Parathyroid adenoma (tissue), 2 donors: Measurements from ENCODE around the gene SMIM36.

Experiments
- H2AFZ ChIP-seq: fragments of 300-600 bp; sonication (generic); one replicate; pipeline ENCODE4 v1.7.0; 2017; ENCODE audit warnings: antibody characterized with exemption, mild to moderate bottlenecking
- H3K27ac ChIP-seq: fragments of 300-600 bp; sonication (generic); one replicate; pipeline ENCODE4 v1.7.0; 2017
- H3K27me3 ChIP-seq: fragments of 300-600 bp; sonication (generic); one replicate; pipeline ENCODE4 v1.7.0; 2017; ENCODE audit warnings: low read length; ENCODE audit not compliant: control insufficient read depth, insufficient read depth
- H3K36me3 ChIP-seq: fragments of 300-600 bp; sonication (generic); one replicate; pipeline ENCODE4 v1.7.0; 2017; ENCODE audit warnings: low read length; ENCODE audit not compliant: control insufficient read depth, insufficient read depth
- H3K4me1 ChIP-seq: fragments of 300-600 bp; sonication (generic); one replicate; pipeline ENCODE4 v1.7.0; 2017; ENCODE audit warnings: control low read depth
- H3K4me2 ChIP-seq: fragments of 300-600 bp; sonication (generic); one replicate; pipeline ENCODE4 v1.7.0; 2017; ENCODE audit warnings: low read length
- H3K4me3 ChIP-seq: fragments of 300-600 bp; sonication (generic); one replicate; pipeline ENCODE4 v1.7.0; 2017; ENCODE audit warnings: low read depth, low read length
- H3K79me2 ChIP-seq: fragments of 300-600 bp; sonication (generic); one replicate; pipeline ENCODE4 v1.7.0; 2017; ENCODE audit warnings: control low read depth
- H3K9ac ChIP-seq: fragments of 300-600 bp; sonication (generic); one replicate; pipeline ENCODE4 v1.7.0; 2017; ENCODE audit warnings: mild to moderate bottlenecking
- H3K9me3 ChIP-seq: fragments of 300-600 bp; sonication (generic); one replicate; pipeline ENCODE4 v1.7.0; 2017; ENCODE audit warnings: low read length; ENCODE audit not compliant: control insufficient read depth
- TF ChIP-seq, protein P1 (sequence below): fragments of 300-600 bp; sonication (generic); IDR thresholded peaks from one replicate; pipeline ENCODE4 v1.7.0; 2017; ENCODE audit warnings: antibody characterized with exemption, mild to moderate bottlenecking
- donor health status: primary hyperparathyroidism.

Gene SMIM36

DNA sequence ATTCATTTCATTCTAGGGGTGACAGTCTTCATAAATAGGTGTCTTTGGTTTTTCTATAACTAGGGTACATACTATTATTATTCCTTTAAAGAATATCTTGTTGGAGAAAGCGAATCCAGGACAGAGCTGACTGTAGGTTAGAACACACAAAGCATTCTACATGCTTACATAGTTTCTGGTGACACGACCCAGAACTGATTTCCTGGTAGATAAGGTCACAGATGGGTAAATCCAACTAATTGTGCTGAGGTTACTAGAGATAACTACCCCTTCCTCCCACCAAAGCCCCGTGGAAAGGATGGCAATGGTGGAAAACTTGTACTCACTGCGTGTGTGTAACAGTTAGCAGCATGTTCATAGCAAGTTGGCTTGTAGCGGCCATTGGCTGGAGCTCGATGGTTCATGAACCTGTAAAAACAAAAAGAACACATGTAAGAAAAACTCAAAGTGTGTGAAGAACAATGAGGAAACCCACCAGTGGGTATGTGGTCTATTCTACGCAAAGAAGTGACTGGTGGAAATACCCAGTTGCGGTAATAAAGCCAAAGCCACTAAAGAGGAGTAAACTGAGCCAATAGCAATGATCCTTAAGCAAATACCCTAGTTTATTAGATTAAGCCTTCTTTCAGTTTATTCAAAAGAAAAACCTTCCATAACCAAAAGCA lies 97.3 kb downstream of the SMIM36 start:
- Histone ChIP-seq H3K4me1 (peaks cover 8% of the 10 kb centered on the region), H3K9ac (no peak overlapping the region), H3K9me3 (no peaks in the 10 kb centered on the region), H3K36me3 (peaks cover 4% of the 10 kb centered on the region), H3K27me3 (no peaks in the 10 kb centered on the region), H3K79me2 (no peaks in the 10 kb centered on the region), H3K4me2 (no peak overlapping the region), H2AFZ (no peak overlapping the region), H3K27ac (no peak overlapping the region), H3K4me3 (no peak overlapping the region)
- TF ChIP-seq, protein P1, sequence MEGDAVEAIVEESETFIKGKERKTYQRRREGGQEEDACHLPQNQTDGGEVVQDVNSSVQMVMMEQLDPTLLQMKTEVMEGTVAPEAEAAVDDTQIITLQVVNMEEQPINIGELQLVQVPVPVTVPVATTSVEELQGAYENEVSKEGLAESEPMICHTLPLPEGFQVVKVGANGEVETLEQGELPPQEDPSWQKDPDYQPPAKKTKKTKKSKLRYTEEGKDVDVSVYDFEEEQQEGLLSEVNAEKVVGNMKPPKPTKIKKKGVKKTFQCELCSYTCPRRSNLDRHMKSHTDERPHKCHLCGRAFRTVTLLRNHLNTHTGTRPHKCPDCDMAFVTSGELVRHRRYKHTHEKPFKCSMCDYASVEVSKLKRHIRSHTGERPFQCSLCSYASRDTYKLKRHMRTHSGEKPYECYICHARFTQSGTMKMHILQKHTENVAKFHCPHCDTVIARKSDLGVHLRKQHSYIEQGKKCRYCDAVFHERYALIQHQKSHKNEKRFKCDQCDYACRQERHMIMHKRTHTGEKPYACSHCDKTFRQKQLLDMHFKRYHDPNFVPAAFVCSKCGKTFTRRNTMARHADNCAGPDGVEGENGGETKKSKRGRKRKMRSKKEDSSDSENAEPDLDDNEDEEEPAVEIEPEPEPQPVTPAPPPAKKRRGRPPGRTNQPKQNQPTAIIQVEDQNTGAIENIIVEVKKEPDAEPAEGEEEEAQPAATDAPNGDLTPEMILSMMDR, result no peak

DNA sequence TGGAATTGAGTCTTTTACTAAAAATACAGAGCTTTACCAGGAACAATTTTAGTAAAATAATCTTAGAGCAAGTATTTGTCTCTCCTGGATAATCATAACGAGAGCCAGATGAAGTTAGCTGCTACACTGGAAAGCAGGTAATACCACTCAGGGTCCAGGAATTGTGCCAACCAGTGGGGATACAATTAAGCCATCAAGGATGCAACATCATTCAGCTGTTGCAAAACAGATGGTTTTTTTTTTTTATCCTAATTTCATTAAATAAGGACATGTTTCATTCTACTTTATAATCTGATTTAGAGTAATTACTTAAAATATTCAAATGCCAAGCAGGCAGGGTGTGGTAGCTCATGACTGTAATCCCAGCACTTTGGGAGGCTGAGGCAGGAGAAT lies 99.8 kb downstream of the SMIM36 start:
- H3K4me3 ChIP-seq, result no peak overlapping the region
- H2AFZ ChIP-seq, result no peak overlapping the region
- H3K79me2 ChIP-seq, result no peaks in the 10 kb centered on the region
- no peaks in the 10 kb centered on the region for H3K9me3 ChIP-seq
- H3K4me1 ChIP-seq, result peaks cover 8% of the 10 kb centered on the region
- TF ChIP-seq, protein P1, result no peak
- no peak overlapping the region for H3K27ac ChIP-seq
- no peaks in the 10 kb centered on the region for H3K27me3 ChIP-seq
- H3K9ac ChIP-seq, result no peak overlapping the region
- H3K4me2 ChIP-seq, result no peak overlapping the region
- peaks cover 4% of the 10 kb centered on the region for H3K36me3 ChIP-seq

DNA sequence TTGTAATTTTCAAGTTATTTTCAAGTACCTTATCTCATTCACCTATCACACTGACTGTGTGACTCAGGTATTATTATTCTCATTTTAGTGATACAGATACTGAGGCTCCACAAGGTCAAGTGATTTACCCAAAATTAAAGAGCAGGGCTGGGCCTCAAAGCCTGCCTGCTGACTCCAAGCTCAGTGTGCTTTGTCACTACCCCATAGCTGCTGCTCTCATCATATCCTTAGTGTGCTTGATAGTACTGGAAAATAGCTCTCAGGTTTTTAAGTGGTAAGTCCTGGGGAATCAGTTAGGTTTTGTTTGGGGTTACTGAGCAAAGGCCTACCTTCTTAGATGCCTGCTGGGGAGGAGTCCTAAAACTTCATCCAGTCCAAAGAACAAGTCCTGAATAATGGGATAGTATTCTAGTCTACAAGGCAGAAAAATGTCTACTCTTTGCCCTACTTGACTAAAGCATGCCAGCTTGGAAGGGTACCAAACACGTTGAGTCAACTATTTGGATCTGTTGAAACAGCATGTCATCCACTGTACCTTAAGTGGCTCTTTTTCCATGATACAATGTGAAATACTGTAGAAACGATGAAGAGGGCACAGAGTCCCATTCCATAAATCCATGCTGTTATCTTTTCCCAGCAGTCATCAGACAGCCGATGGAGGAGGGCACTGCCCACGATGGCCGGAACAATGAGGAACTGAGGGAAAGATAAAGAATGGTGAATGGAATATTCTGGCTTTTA lies 100.4 kb downstream of the SMIM36 start:
- Histone ChIP-seq H3K9me3 (no peaks in the 10 kb centered on the region), H3K9ac (no peak overlapping the region), H3K4me2 (no peak overlapping the region), H3K4me1 (peaks cover 7% of the 10 kb centered on the region), H3K4me3 (no peak overlapping the region), H2AFZ (no peak overlapping the region), H3K27me3 (no peaks in the 10 kb centered on the region), H3K27ac (no peak overlapping the region), H3K79me2 (no peaks in the 10 kb centered on the region), H3K36me3 (peaks cover 4% of the 10 kb centered on the region)
- TF ChIP-seq, protein P1, result no peak

DNA sequence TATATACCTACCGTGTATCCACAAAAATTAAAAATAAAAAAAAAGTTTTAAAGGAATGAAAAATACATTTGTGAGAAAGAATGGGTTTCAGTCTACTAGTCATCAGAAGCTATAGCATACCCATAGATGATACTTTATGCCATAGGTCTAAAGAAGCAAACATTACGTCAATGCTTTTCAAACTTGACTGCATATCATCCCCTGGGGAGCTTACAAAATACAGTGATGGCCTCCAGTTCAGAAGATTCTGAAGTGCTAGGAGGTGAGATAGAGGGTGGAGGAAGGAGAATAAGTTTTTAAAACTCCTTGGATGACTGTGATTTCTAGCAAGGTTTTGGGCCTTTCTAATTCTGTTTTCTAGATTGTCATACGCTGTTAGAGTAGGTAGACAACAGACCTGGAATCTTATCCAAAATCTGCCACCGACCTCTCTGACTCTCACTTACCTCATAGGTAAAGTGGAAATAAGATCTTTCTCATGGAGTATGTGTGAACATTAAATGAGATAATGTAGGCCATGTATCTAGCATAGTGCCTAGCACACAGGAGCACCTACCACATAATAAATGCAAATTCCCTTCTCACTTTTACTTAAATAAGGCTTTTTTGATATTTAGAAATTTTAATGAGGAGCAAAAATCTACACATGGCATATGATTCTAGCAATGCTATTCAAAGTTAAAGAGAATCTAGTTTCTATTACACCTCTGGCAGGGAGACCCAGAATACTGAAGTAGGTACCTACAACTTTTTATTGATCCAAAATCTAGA lies 102.0 kb downstream of the SMIM36 start:
- H3K4me2 ChIP-seq, result no peak overlapping the region
- H3K9me3 ChIP-seq, result no peaks in the 10 kb centered on the region
- H3K27me3 ChIP-seq, result no peaks in the 10 kb centered on the region
- no peak overlapping the region for H3K27ac ChIP-seq
- TF ChIP-seq, protein P1, result no peak
- H3K4me1 ChIP-seq, result no peaks in the 10 kb centered on the region
- no peak overlapping the region for H2AFZ ChIP-seq
- H3K36me3 ChIP-seq, result peaks cover 4% of the 10 kb centered on the region
- H3K9ac ChIP-seq, result no peak overlapping the region
- no peaks in the 10 kb centered on the region for H3K79me2 ChIP-seq
- H3K4me3 ChIP-seq, result no peak overlapping the region
